ENCODE measurements around the gene MPRIP.
A peak's percentile ranks its signal among the peaks of the same experiment; 100 is the strongest.
"Not testable (repeated sequence)": the region's sequence is repeated elsewhere in the genome, so short reads cannot be mapped to it uniquely, and the experiment has no call there.

MPRIP gene

GRCh38 chr17:17181666-17182597 is 139.7 kb downstream of the MPRIP start:
- Histone ChIP-seq H3K4me1 (peaks cover 100% of the 10 kb centered on the region), H3K4me3 (peak overlapping the region; percentile 54), H3K27me3 (no peaks in the 10 kb centered on the region), H3K9ac (peak overlapping the region; percentile 60), H4K20me1 (peaks cover 52% of the 10 kb centered on the region), H3K36me3 (peaks cover 54% of the 10 kb centered on the region), H3K9me3 (no peaks in the 10 kb centered on the region), H3K4me2 (peak overlapping the region; percentile 95), H3K27ac (peak overlapping the region; percentile 71)
- TF ChIP-seq Cebpa-rat (IDR thresholded peaks at IDR 0.05): peak; percentile 35; the same call in 1 of the 2 replicates

- Histone ChIP-seq H3K9ac (peak overlapping the region; percentile 60), H3K9me3 (no peaks in the 10 kb centered on the region), H3K27ac (peak overlapping the region; percentile 71), H3K27me3 (no peaks in the 10 kb centered on the region), H3K4me2 (peak overlapping the region; percentile 95), H3K4me1 (peaks cover 100% of the 10 kb centered on the region), H4K20me1 (peaks cover 45% of the 10 kb centered on the region), H3K4me3 (peak overlapping the region; percentile 54), H3K36me3 (peaks cover 52% of the 10 kb centered on the region)
- TF ChIP-seq Cebpa-rat (IDR thresholded peaks at IDR 0.05): no peak
Measured at GRCh38 chr17:17182598-17183136, 140.4 kb downstream of the MPRIP start.

- Histone ChIP-seq H3K9ac (peak overlapping the region; percentile 7; the same call in 1 of the 2 replicates), H3K4me1 (peaks cover 100% of the 10 kb centered on the region), H3K27ac (peak overlapping the region; percentile 78), H3K27me3 (no peaks in the 10 kb centered on the region), H3K4me2 (peak overlapping the region; percentile 95), H3K4me3 (no peak overlapping the region), H3K9me3 (no peaks in the 10 kb centered on the region), H3K36me3 (peaks cover 52% of the 10 kb centered on the region), H4K20me1 (peaks cover 41% of the 10 kb centered on the region)
- no peak for TF ChIP-seq Cebpa-rat (IDR thresholded peaks at IDR 0.05)
Measured at GRCh38 chr17:17183744-17184143, 141.5 kb downstream of the MPRIP start.

- Histone ChIP-seq H3K4me2 (peak overlapping the region; percentile 95), H3K27ac (peak overlapping the region; percentile 78), H3K36me3 (peaks cover 53% of the 10 kb centered on the region), H3K4me1 (peaks cover 100% of the 10 kb centered on the region), H3K9ac (peak overlapping the region; percentile 66), H4K20me1 (peaks cover 34% of the 10 kb centered on the region), H3K4me3 (peak overlapping the region; percentile 35; the same call in 1 of the 2 replicates)
- H3K9me3 ChIP-seq, H3K27me3 ChIP-seq: not testable (repeated sequence)
Measured at GRCh38 chr17:17184985-17185757, 142.9 kb downstream of the MPRIP start.

GRCh38 chr17:17186051-17186450 is 143.8 kb downstream of the MPRIP start:
- Histone ChIP-seq H3K4me2 (peak overlapping the region; percentile 95), H3K4me1 (peaks cover 100% of the 10 kb centered on the region), H3K27ac (peak overlapping the region; percentile 78), H3K36me3 (peaks cover 49% of the 10 kb centered on the region), H4K20me1 (peaks cover 26% of the 10 kb centered on the region), H3K9ac (peak overlapping the region; percentile 66; the same call in 1 of the 2 replicates), H3K9me3 (no peaks in the 10 kb centered on the region), H3K4me3 (no peak overlapping the region; the same call in 1 of the 2 replicates), H3K27me3 (no peaks in the 10 kb centered on the region)
- TF ChIP-seq Cebpa-rat (IDR thresholded peaks at IDR 0.05): no peak

GRCh38 chr17:17186551-17187505 is 144.6 kb downstream of the MPRIP start:
- Histone ChIP-seq H3K27ac (peak overlapping the region; percentile 63), H4K20me1 (peaks cover 25% of the 10 kb centered on the region), H3K4me3 (no peak overlapping the region), H3K4me1 (peaks cover 100% of the 10 kb centered on the region), H3K9ac (peak overlapping the region; percentile 42; the same call in 1 of the 2 replicates), H3K27me3 (no peaks in the 10 kb centered on the region), H3K9me3 (no peaks in the 10 kb centered on the region), H3K4me2 (peak overlapping the region; percentile 95), H3K36me3 (peaks cover 47% of the 10 kb centered on the region)
- no peak for TF ChIP-seq Cebpa-rat (IDR thresholded peaks at IDR 0.05)

- H3K36me3 ChIP-seq: peaks cover 43% of the 10 kb centered on the region
- peaks cover 94% of the 10 kb centered on the region for H3K4me1 ChIP-seq
- H4K20me1 ChIP-seq: peaks cover 13% of the 10 kb centered on the region; the same call in 1 of the 2 replicates
- TF ChIP-seq Cebpa-rat (IDR thresholded peaks at IDR 0.05): no peak
- H3K27me3 ChIP-seq: no peaks in the 10 kb centered on the region
- H3K4me3 ChIP-seq: no peak overlapping the region
- no peak overlapping the region for H3K9ac ChIP-seq
- peak overlapping the region; percentile 95 for H3K4me2 ChIP-seq
- H3K27ac ChIP-seq: peak overlapping the region; percentile 63; the same call in 1 of the 2 replicates
- no peaks in the 10 kb centered on the region for H3K9me3 ChIP-seq
Measured at GRCh38 chr17:17188586-17188985, 146.3 kb downstream of the MPRIP start.

- Histone ChIP-seq H3K9me3 (no peaks in the 10 kb centered on the region), H3K4me2 (peak overlapping the region; percentile 95; the same call in 1 of the 2 replicates), H3K36me3 (peaks cover 34% of the 10 kb centered on the region), H4K20me1 (peaks cover 7% of the 10 kb centered on the region; the same call in 1 of the 2 replicates), H3K4me3 (no peak overlapping the region), H3K9ac (no peak overlapping the region), H3K27me3 (no peaks in the 10 kb centered on the region), H3K4me1 (peaks cover 91% of the 10 kb centered on the region), H3K27ac (peak overlapping the region; percentile 3; the same call in 1 of the 2 replicates)
- TF ChIP-seq Cebpa-rat (IDR thresholded peaks at IDR 0.05): no peak
Measured at GRCh38 chr17:17189559-17189958, 147.3 kb downstream of the MPRIP start.

Data from BLaER1 (cell line).